Liver (tissue), 9 donors: Measurements from ENCODE around the gene DPAGT1. TPM values are rescaled to one million over a fixed set of nuclear protein-coding genes. Genes with fewer than 3 reads are reported as not detected.

ENCODE experiments used
- DNase-seq: peaks from one replicate; pipeline ENCODE4 v3.0.0-alpha.2; 2017; ENCODE audit warnings: low spot score
- H3K27ac ChIP-seq, 2 donors: one replicate each; pipeline ENCODE4 v1.7.0; 2013; ENCODE audit warnings: inconsistent platforms in 2 of 2, low read length in 2 of 2, control low read depth in 1 of 2, low read depth in 1 of 2, mild to moderate bottlenecking in 1 of 2
- H3K27me3 ChIP-seq, 4 donors: one replicate each; pipeline versions ENCODE4 v1.6.1 to v1.7.0; 2013; ENCODE audit warnings: low read length in 3 of 4, inconsistent platforms in 1 of 4, mild to moderate bottlenecking in 1 of 4, moderate library complexity in 1 of 4; ENCODE audit not compliant: control insufficient read depth in 4 of 4, insufficient read depth in 4 of 4
- H3K36me3 ChIP-seq, 4 donors: one replicate each; pipeline versions ENCODE4 v1.6.1 to v1.7.0; 2013; ENCODE audit warnings: low read length in 3 of 4, mild to moderate bottlenecking in 3 of 4, low read depth in 1 of 4, moderate library complexity in 1 of 4; ENCODE audit not compliant: control insufficient read depth in 4 of 4, insufficient read depth in 3 of 4
- H3K4me1 ChIP-seq, 4 donors: one replicate each; pipeline versions ENCODE4 v1.6.1 to v1.7.0; 2013; ENCODE audit warnings: low read length in 3 of 4, mild to moderate bottlenecking in 3 of 4, moderate library complexity in 1 of 4; ENCODE audit not compliant: control insufficient read depth in 4 of 4, insufficient read depth in 4 of 4
- H3K4me3 ChIP-seq, 3 donors: one replicate each; pipeline versions ENCODE4 v1.6.1 to v1.7.0; 2013; ENCODE audit warnings: low read length in 3 of 3, control low read depth in 1 of 3, low read depth in 1 of 3, mild to moderate bottlenecking in 1 of 3
- H3K9ac ChIP-seq, 2 donors: one replicate each; pipeline ENCODE4 v1.7.0; 2013; ENCODE audit warnings: low read length in 2 of 2, mild to moderate bottlenecking in 2 of 2, moderate library complexity in 2 of 2, control low read depth in 1 of 2, low read depth in 1 of 2
- H3K9me3 ChIP-seq, 4 donors: one replicate each; pipeline versions ENCODE4 v1.6.1 to v1.7.0; 2013; ENCODE audit warnings: low read length in 3 of 4; ENCODE audit not compliant: control insufficient read depth in 4 of 4
- ATF3 ChIP-seq: IDR thresholded peaks from 2 replicates; pipeline ENCODE4 v1.6.1; 2016; ENCODE audit warnings: antibody characterized with exemption
- EGR1 ChIP-seq, 2 donors: IDR thresholded peaks; 2 replicates each; pipeline ENCODE4 v1.6.1; 2016 to 2018; ENCODE audit warnings: antibody characterized with exemption in 2 of 2, low read depth in 2 of 2
- FOXA1 ChIP-seq: IDR thresholded peaks from 2 replicates; pipeline ENCODE4 v1.6.1; 2016; ENCODE audit warnings: antibody characterized with exemption
- FOXA2 ChIP-seq: IDR thresholded peaks from 2 replicates; pipeline ENCODE4 v1.6.1; 2016; ENCODE audit warnings: antibody characterized with exemption
- GABPA ChIP-seq, 2 donors: IDR thresholded peaks in 1 of 2; conservative IDR thresholded peaks in 1 of 2; 2 replicates each; pipeline ENCODE4 v1.6.1; 2016; ENCODE audit warnings: antibody characterized with exemption in 2 of 2, mild to moderate bottlenecking in 1 of 2, moderate library complexity in 1 of 2
- HNF4A ChIP-seq, 2 donors: conservative IDR thresholded peaks; 2 replicates each; pipeline ENCODE4 v1.6.1; 2016; ENCODE audit warnings: antibody characterized with exemption in 2 of 2, mild to moderate bottlenecking in 2 of 2
- HNF4G ChIP-seq: IDR thresholded peaks from 2 replicates; pipeline ENCODE4 v1.6.1; 2016; ENCODE audit warnings: antibody characterized with exemption
- JUND ChIP-seq, 2 donors: IDR thresholded peaks; 2 replicates each; pipeline ENCODE4 v1.6.1; 2016; ENCODE audit warnings: antibody characterized with exemption in 2 of 2
- NR2F2 ChIP-seq: IDR thresholded peaks from 2 replicates; pipeline ENCODE4 v1.6.1; 2016; ENCODE audit warnings: antibody characterized with exemption
- RAD21 ChIP-seq, 2 donors: IDR thresholded peaks; 2 replicates each; pipeline ENCODE4 v1.6.1; 2016; ENCODE audit warnings: antibody characterized with exemption in 2 of 2, mild to moderate bottlenecking in 2 of 2
- REST ChIP-seq: IDR thresholded peaks from 2 replicates; pipeline ENCODE4 v1.6.1; 2016; ENCODE audit warnings: antibody characterized with exemption, mild to moderate bottlenecking
- RXRA ChIP-seq, 2 donors: IDR thresholded peaks; 2 replicates each; pipeline ENCODE4 v1.6.1; 2017 to 2018; ENCODE audit warnings: antibody characterized with exemption in 2 of 2, mild to moderate bottlenecking in 1 of 2
- SP1 ChIP-seq: IDR thresholded peaks from 2 replicates; pipeline ENCODE4 v1.6.1; 2018; ENCODE audit warnings: antibody characterized with exemption, mild to moderate bottlenecking
- TAF1 ChIP-seq: conservative IDR thresholded peaks from 2 replicates; pipeline ENCODE4 v1.6.1; 2016; ENCODE audit warnings: antibody characterized with exemption, mild to moderate bottlenecking
- YY1 ChIP-seq: IDR thresholded peaks from 2 replicates; pipeline ENCODE4 v1.6.1; 2016; ENCODE audit warnings: antibody characterized with exemption, mild to moderate bottlenecking
- WGBS: extraction: QIAGEN DNeasy Blood & Tissue Kit; methylation state at CpG from one replicate; pipeline ENCODE4 v1.1.7; 2013; 5-methylcytosine and 5-hydroxymethylcytosine counted together
- polyA plus RNA-seq, 2 donors: library from polyadenylated mRNA; stranded (reverse) in 1 of 2; unstranded in 1 of 2; fragments of 200-250 nt in 1 of 2; fragments of >200 nt in 1 of 2; fragmentation: Nextera tagmentation in 1 of 2; extraction: Ambion mirVana in 1 of 2; gene quantifications; one replicate each; pipeline versions ENCODE4 v1.2.1 to v1.2.3, GENCODE V29; 2013 to 2015
- total RNA-seq, 2 donors: library from RNA; depleted of rRNA; stranded (reverse); fragments of >200 nt; gene quantifications; one replicate each; pipeline ENCODE4 v1.2.3, GENCODE V29; 2014
- TF ChIP-seq, protein P1 (sequence below): fragments of 150-350 bp; IDR thresholded peaks from 2 replicates; pipeline ENCODE4 v1.5.1; 2017; ENCODE audit warnings: improper control_type of control experiment, low read depth, low read length; ENCODE audit not compliant: missing input control
- TF ChIP-seq, protein P2 (sequence below): IDR thresholded peaks from 2 replicates; pipeline ENCODE4 v1.6.1; 2016; ENCODE audit warnings: antibody characterized with exemption
- TF ChIP-seq, protein P3 (sequence below): IDR thresholded peaks from 2 replicates; pipeline ENCODE4 v1.6.1; 2016; ENCODE audit warnings: antibody characterized with exemption
- donor health status: healthy.
- donor health status: healthy.
- donor health status: healthy.
- donor health status: healthy.
- donor health status: healthy.

The DPAGT1 gene
- total and polyA plus RNA-seq, 4 donors: 12.8 to 48.0 (median 37.4) TPM

DNA sequence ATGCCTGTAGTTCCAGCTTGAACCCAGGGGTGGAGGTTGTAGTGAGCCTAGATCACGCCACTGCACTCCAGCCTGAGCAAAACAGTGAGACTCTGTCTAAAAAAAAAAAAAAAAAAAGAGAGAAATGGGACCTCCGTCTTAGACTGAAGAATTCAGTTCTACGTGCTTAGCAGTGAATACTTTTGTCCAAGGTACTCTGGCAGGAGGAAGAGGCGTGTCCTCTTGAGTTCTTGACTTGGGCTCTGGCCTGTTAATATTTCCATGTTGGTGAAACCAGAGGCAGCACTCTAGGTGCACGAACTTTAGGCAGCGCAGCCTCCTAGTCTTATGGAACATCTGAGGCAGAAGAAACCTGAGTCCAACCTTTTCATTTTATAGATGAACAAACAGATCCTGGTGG, 14.5 kb downstream of the DPAGT1 start:
- Histone ChIP-seq H3K9me3 (no peaks in the 10 kb centered on the region), H3K27ac (no peak overlapping the region), H3K4me3 (no peak overlapping the region), H3K27me3 (no peaks in the 10 kb centered on the region), H3K9ac (no peak overlapping the region), H3K36me3 (peaks cover 0 to 6% (median 2%) of the 10 kb centered on the region in 4 donors), H3K4me1 (peaks cover 5 to 17% (median 10%) of the 10 kb centered on the region in 4 donors)
- DNase-seq: no peak
- 92% methylated on average over 6 of the region's 6 CpGs for WGBS
- TF ChIP-seq GABPA (IDR thresholded peaks at IDR 0.05 in 1 of 2, conservative IDR thresholded peaks at IDR 0.05 in 1 of 2) (no peak), TAF1 (no peak), HNF4A (conservative IDR thresholded peaks at IDR 0.05) (no peak), RAD21 (IDR thresholded peaks at IDR 0.05) (no peak), FOXA1 (no peak), JUND (IDR thresholded peaks at IDR 0.05) (no peak), SP1 (no peak), YY1 (no peak), HNF4G (no peak), REST (no peak), ATF3 (no peak), RXRA (IDR thresholded peaks at IDR 0.05) (no peak), NR2F2 (no peak), EGR1 (IDR thresholded peaks at IDR 0.05; ENCODE audit: low read depth in 2 of 2) (no peak), FOXA2 (no peak)
- TF ChIP-seq, protein P1, sequence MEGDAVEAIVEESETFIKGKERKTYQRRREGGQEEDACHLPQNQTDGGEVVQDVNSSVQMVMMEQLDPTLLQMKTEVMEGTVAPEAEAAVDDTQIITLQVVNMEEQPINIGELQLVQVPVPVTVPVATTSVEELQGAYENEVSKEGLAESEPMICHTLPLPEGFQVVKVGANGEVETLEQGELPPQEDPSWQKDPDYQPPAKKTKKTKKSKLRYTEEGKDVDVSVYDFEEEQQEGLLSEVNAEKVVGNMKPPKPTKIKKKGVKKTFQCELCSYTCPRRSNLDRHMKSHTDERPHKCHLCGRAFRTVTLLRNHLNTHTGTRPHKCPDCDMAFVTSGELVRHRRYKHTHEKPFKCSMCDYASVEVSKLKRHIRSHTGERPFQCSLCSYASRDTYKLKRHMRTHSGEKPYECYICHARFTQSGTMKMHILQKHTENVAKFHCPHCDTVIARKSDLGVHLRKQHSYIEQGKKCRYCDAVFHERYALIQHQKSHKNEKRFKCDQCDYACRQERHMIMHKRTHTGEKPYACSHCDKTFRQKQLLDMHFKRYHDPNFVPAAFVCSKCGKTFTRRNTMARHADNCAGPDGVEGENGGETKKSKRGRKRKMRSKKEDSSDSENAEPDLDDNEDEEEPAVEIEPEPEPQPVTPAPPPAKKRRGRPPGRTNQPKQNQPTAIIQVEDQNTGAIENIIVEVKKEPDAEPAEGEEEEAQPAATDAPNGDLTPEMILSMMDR: no peak
- TF ChIP-seq, protein P2, sequence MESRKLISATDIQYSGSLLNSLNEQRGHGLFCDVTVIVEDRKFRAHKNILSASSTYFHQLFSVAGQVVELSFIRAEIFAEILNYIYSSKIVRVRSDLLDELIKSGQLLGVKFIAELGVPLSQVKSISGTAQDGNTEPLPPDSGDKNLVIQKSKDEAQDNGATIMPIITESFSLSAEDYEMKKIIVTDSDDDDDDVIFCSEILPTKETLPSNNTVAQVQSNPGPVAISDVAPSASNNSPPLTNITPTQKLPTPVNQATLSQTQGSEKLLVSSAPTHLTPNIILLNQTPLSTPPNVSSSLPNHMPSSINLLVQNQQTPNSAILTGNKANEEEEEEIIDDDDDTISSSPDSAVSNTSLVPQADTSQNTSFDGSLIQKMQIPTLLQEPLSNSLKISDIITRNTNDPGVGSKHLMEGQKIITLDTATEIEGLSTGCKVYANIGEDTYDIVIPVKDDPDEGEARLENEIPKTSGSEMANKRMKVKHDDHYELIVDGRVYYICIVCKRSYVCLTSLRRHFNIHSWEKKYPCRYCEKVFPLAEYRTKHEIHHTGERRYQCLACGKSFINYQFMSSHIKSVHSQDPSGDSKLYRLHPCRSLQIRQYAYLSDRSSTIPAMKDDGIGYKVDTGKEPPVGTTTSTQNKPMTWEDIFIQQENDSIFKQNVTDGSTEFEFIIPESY: no peak
- TF ChIP-seq, protein P3, sequence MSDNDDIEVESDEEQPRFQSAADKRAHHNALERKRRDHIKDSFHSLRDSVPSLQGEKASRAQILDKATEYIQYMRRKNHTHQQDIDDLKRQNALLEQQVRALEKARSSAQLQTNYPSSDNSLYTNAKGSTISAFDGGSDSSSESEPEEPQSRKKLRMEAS: no peak
